ENCODE data around the gene ARMC8. TPM values are rescaled to one million over a fixed set of nuclear protein-coding genes. Genes with fewer than 3 reads are reported as not detected.

Gene ARMC8
- total RNA-seq, 1 donor from 2014 or later: 29.5 TPM

- DNase-seq (ENCODE audit: low read depth): no peak
- no peak for TF ChIP-seq CTCF (IDR thresholded peaks at IDR 0.05; ENCODE audit: insufficient read depth, low read length, severe bottlenecking)
- Histone ChIP-seq H3K4me3 (ENCODE audit: low read depth, low read length) (no peak overlapping the region), H3K36me3 (ENCODE audit: control insufficient read depth, insufficient read depth, low read length) (peaks cover 2% of the 10 kb centered on the region), H3K27me3 (ENCODE audit: control insufficient read depth, insufficient read depth, low read length) (no peaks in the 10 kb centered on the region)
- FAIRE-seq: no peak
These were observed 51.6 kb downstream of the ARMC8 start for GRCh38 chr3:138238711-138239110.

GRCh38 chr3:138241061-138241460 is 54.0 kb downstream of the ARMC8 start:
- no peaks in the 10 kb centered on the region for H3K27me3 ChIP-seq (ENCODE audit: control insufficient read depth, insufficient read depth, low read length)
- DNase-seq (ENCODE audit: low read depth): peak; percentile 55
- H3K4me3 ChIP-seq (ENCODE audit: low read depth, low read length): no peak overlapping the region
- peaks cover 2% of the 10 kb centered on the region for H3K36me3 ChIP-seq (ENCODE audit: control insufficient read depth, insufficient read depth, low read length)
- no peak for FAIRE-seq
- no peak for TF ChIP-seq CTCF (IDR thresholded peaks at IDR 0.05; ENCODE audit: insufficient read depth, low read length, severe bottlenecking)

- FAIRE-seq (no peak), DNase-seq (ENCODE audit: low read depth) (no peak)
- peaks cover 1% of the 10 kb centered on the region for H3K36me3 ChIP-seq (ENCODE audit: control insufficient read depth, insufficient read depth, low read length)
- no peak overlapping the region for H3K4me3 ChIP-seq (ENCODE audit: low read depth, low read length)
- H3K27me3 ChIP-seq (ENCODE audit: control insufficient read depth, insufficient read depth, low read length): no peaks in the 10 kb centered on the region
- no peak for TF ChIP-seq CTCF (IDR thresholded peaks at IDR 0.05; ENCODE audit: insufficient read depth, low read length, severe bottlenecking)
These were observed 54.6 kb downstream of the ARMC8 start for GRCh38 chr3:138241676-138242075.

- DNase-seq (ENCODE audit: low read depth) (no peak), FAIRE-seq (no peak)
- no peak overlapping the region for H3K4me3 ChIP-seq (ENCODE audit: low read depth, low read length)
- TF ChIP-seq CTCF (IDR thresholded peaks at IDR 0.05; ENCODE audit: insufficient read depth, low read length, severe bottlenecking): no peak
- peaks cover 1% of the 10 kb centered on the region for H3K36me3 ChIP-seq (ENCODE audit: control insufficient read depth, insufficient read depth, low read length)
- H3K27me3 ChIP-seq (ENCODE audit: control insufficient read depth, insufficient read depth, low read length): no peaks in the 10 kb centered on the region
These were observed 55.4 kb downstream of the ARMC8 start for GRCh38 chr3:138242466-138242865.

GRCh38 chr3:138245026-138245425 is 57.9 kb downstream of the ARMC8 start:
- Histone ChIP-seq H3K4me3 (ENCODE audit: low read depth, low read length) (no peak overlapping the region), H3K27me3 (ENCODE audit: control insufficient read depth, insufficient read depth, low read length) (no peaks in the 10 kb centered on the region), H3K36me3 (ENCODE audit: control insufficient read depth, insufficient read depth, low read length) (peaks cover 1% of the 10 kb centered on the region)
- DNase-seq (ENCODE audit: low read depth): no peak
- no peak for TF ChIP-seq CTCF (IDR thresholded peaks at IDR 0.05; ENCODE audit: insufficient read depth, low read length, severe bottlenecking)
- no peak for FAIRE-seq

- no peak overlapping the region for H3K4me3 ChIP-seq (ENCODE audit: low read depth, low read length)
- H3K27me3 ChIP-seq (ENCODE audit: control insufficient read depth, insufficient read depth, low read length): no peaks in the 10 kb centered on the region
- no peak for TF ChIP-seq CTCF (IDR thresholded peaks at IDR 0.05; ENCODE audit: insufficient read depth, low read length, severe bottlenecking)
- H3K36me3 ChIP-seq (ENCODE audit: control insufficient read depth, insufficient read depth, low read length): no peaks in the 10 kb centered on the region
- no peak for DNase-seq (ENCODE audit: low read depth)
- no peak for FAIRE-seq
These were observed 62.5 kb downstream of the ARMC8 start for GRCh38 chr3:138249636-138250035.
